AG04450 (cell line): ENCODE measurements around the gene TRIO. TPM values are rescaled to one million over a fixed set of nuclear protein-coding genes. Genes with fewer than 3 reads are reported as not detected.

Source experiments
- CTCF ChIA-PET: fragments of 300-600, 350-600 bp; formaldehyde crosslinking; extraction: SDS; loops from one replicate; lab custom pipeline; 2022; ENCODE audit warnings: antibody characterized with exemption, inconsistent platforms; lab: Charles Lee
- POLR2A ChIA-PET: fragments of 350-600 bp; formaldehyde crosslinking; extraction: SDS; loops from one replicate; lab custom pipeline; 2021; ENCODE audit warnings: antibody characterized with exemption, inconsistent platforms; lab: Yijun Ruan, JAX
- DNase-seq: peaks from one replicate; pipeline ENCODE4 v3.0.0-alpha.2; 2011; ENCODE audit warnings: low read depth, low spot score
- H3K27ac ChIP-seq: one replicate; pipeline ENCODE4 v1.5.1; 2012; ENCODE audit warnings: low read depth, low read length, control low read depth
- H3K27me3 ChIP-seq: one replicate; pipeline ENCODE4 v1.6.0; 2012; ENCODE audit warnings: low read length; ENCODE audit not compliant: control insufficient read depth, insufficient read depth
- H3K4me3 ChIP-seq: 2 replicates; pipeline ENCODE4 v1.5.1; 2011; ENCODE audit warnings: mild to moderate bottlenecking, low read depth, low read length, control low read depth
- H3K9me3 ChIP-seq: 2 replicates; pipeline ENCODE4 v1.5.1; 2012; ENCODE audit warnings: low read length; ENCODE audit not compliant: control insufficient read depth, insufficient read depth
- CTCF ChIP-seq: IDR thresholded peaks from 2 replicates; pipeline ENCODE4 v1.5.1; 2011; ENCODE audit warnings: low read depth, low read length, control low read depth, inconsistent platforms
- polyA plus RNA-seq: library from polyadenylated mRNA; depleted of rRNA; stranded (reverse); fragments of >200 nt; gene quantifications from 2 replicates; pipeline ENCODE4 v1.2.3, GENCODE V29; 2011

Gene TRIO
- polyA plus RNA-seq, 1 experiment = 268 TPM

GRCh38 chr5:14125262-14125661, 17.9 kb upstream of the TRIO start:
- DNase-seq = no peak
- Histone ChIP-seq H3K27ac (no peak overlapping the region), H3K9me3 (no peaks in the 10 kb centered on the region), H3K27me3 (no peaks in the 10 kb centered on the region), H3K4me3 (no peak overlapping the region)
- ChIA-PET CTCF (interaction anchor here (0.6 kb wide), 1 partner anchor 318 kb away, joined by 3 read pairs; no protein-coding TSS in a partner anchor), POLR2A (no interaction called here)
- no peak for TF ChIP-seq CTCF

- DNase-seq = no peak
- Histone ChIP-seq H3K27ac (no peak overlapping the region), H3K9me3 (no peaks in the 10 kb centered on the region), H3K27me3 (no peaks in the 10 kb centered on the region), H3K4me3 (no peak overlapping the region)
- POLR2A ChIA-PET = no interaction called here
- TF ChIP-seq CTCF = no peak
- CTCF ChIA-PET = no interaction called here
Observed at GRCh38 chr5:14127587-14127986, 15.6 kb upstream of the TRIO start.

- no peak overlapping the region for H3K27ac ChIP-seq
- ChIA-PET POLR2A (no interaction called here), CTCF (no interaction called here)
- no peaks in the 10 kb centered on the region for H3K27me3 ChIP-seq
- H3K9me3 ChIP-seq = no peaks in the 10 kb centered on the region
- no peak overlapping the region for H3K4me3 ChIP-seq
- no peak for DNase-seq
- no peak for TF ChIP-seq CTCF
Observed at GRCh38 chr5:14128079-14128478, 15.1 kb upstream of the TRIO start.

GRCh38 chr5:14129123-14129522, 14.0 kb upstream of the TRIO start:
- H3K4me3 ChIP-seq = no peak overlapping the region
- DNase-seq = no peak
- TF ChIP-seq CTCF = no peak
- POLR2A ChIA-PET = no interaction called here
- H3K27ac ChIP-seq = no peak overlapping the region
- H3K9me3 ChIP-seq = no peaks in the 10 kb centered on the region
- CTCF ChIA-PET = interaction anchor here (1.7 kb wide), 1 partner anchor 20 kb away, joined by 10 read pairs; no protein-coding TSS in a partner anchor
- H3K27me3 ChIP-seq = no peaks in the 10 kb centered on the region

- Histone ChIP-seq H3K9me3 (peaks cover 10% of the 10 kb centered on the region), H3K4me3 (no peak overlapping the region), H3K27me3 (no peaks in the 10 kb centered on the region), H3K27ac (no peak overlapping the region)
- ChIA-PET POLR2A (no interaction called here), CTCF (interaction anchor here (1.0 to 1.5 kb wide), 3 partner anchors 11 to 155 kb away, joined by 3 to 4 read pairs (median 3); partner anchors contain the start of gene TRIO)
- no peak for TF ChIP-seq CTCF
- DNase-seq = no peak
Observed at GRCh38 chr5:14131855-14132503, 11.2 kb upstream of the TRIO start.
